ENCODE results near the gene VSIG4.

DNA sequence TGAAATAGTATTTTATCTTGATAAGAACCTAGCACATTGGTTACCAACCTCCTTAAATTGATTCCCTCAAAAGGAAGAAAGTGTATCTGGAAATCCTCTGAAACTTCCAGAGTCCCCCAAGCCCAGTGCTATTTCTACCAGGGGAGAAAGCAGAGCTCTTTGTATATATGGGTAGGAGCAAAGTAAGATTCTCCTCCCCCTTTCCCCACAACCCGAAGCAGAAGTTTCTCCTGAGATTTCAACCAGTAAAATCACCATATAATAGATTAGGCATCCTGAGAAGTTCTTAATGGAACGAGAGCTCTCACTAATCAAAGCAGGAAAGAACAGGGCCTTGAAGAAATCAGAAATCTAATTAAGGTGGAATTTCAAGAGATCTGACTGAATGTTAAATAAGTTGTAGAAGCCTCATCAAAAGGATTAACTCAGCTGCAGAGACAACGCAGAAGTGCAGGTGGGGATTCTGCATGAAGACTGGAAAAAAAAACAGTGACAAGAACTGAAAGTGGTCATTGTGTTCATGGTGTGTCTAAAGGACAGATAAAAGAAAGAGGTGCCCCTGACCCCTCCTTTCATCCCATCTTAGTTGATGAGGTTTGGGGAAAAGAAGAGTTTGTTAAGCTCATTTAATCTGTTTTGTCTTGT lies 39.1 kb downstream of the VSIG4 start:
- TF ChIP-seq TAF1 (IDR thresholded peaks at IDR 0.05; ENCODE audit: low read depth, low read length) (no peak), POLR2A (IDR thresholded peaks at IDR 0.05; ENCODE audit: low read depth, low read length) (no peak), PAX5 (IDR thresholded peaks at IDR 0.05; ENCODE audit: insufficient read depth, low read length, severe bottlenecking) (no peak)

All from GM12891 (cell line).